Measurements from ENCODE around the gene TDRD12. TPM values are rescaled to one million over a fixed set of nuclear protein-coding genes. Genes with fewer than 3 reads are reported as not detected.
"Not testable (repeated sequence)": the region's sequence is repeated elsewhere in the genome, so short reads cannot be mapped to it uniquely, and the experiment has no call there.

Gene TDRD12
- total RNA-seq, 5 donors from 2014 or later (not counting 1 experiment from before 2014, with no cell fraction given), result 0.36 to 1.0 (median 0.63) TPM

- Histone ChIP-seq H3K27ac (ENCODE audit: low read length) (no peak overlapping the region), H3K9me3 (no peaks in the 10 kb centered on the region), H3K4me1 (ENCODE audit: control insufficient read depth in 1 of 2, extremely low read depth in 1 of 2, insufficient read depth in 2 of 2, low read length in 2 of 2) (peaks cover 6 to 18% of the 10 kb centered on the region in 2 experiments), H3K36me3 (ENCODE audit: control insufficient read depth in 2 of 2, extremely low read depth in 1 of 2, insufficient read depth in 1 of 2, low read length in 1 of 2) (no peaks in the 10 kb centered on the region), H3K27me3 (replicated peaks in 1 of 2; ENCODE audit: control insufficient read depth in 2 of 2, extremely low read depth in 1 of 2, insufficient read depth in 2 of 2, low read length in 1 of 2) (peaks cover 0 to 28% of the 10 kb centered on the region in 2 experiments), H3K4me3 (ENCODE audit: control insufficient read depth in 1 of 2, extremely low read depth in 1 of 2, low read length in 1 of 2) (no peak overlapping the region)
- peaks cover 17 to 18% of the 10 kb centered on the region in 2 donors for H3K27me3 Mint-ChIP-seq
- POLR2A ChIA-PET, result no interaction called here
- H3K4me3 Mint-ChIP-seq, result no peak overlapping the region
- 100% methylated on average over 1 of the region's 9 CpGs for WGBS (ENCODE audit: insufficient coverage)
- no peak for DNase-seq
- H3K36me3 Mint-ChIP-seq, result no peaks in the 10 kb centered on the region
- H3K27ac Mint-ChIP-seq, result no peak overlapping the region
- no peak for ATAC-seq (replicated peaks in 1 of 4)
- CTCF ChIA-PET, result interaction anchor here in 1 of 2 donors (0.9 kb wide), 1 partner anchor 122 kb away, joined by 3 read pairs; no protein-coding TSS in a partner anchor
- H3K9me3 Mint-ChIP-seq, result no peaks in the 10 kb centered on the region
- peaks cover 0 to 7% (median 4%) of the 10 kb centered on the region in 3 donors for H3K4me1 Mint-ChIP-seq
Observed at GRCh38 chr19:32743021-32743420, 23.5 kb downstream of the TDRD12 start.

GRCh38 chr19:32743447-32743846 lies 23.9 kb downstream of the TDRD12 start:
- Mint-ChIP-seq H3K36me3 (no peaks in the 10 kb centered on the region), H3K27ac (no peak overlapping the region), H3K4me1 (peaks cover 0 to 12% (median 8%) of the 10 kb centered on the region in 3 donors), H3K27me3 (peaks cover 17 to 18% of the 10 kb centered on the region in 2 donors), H3K4me3 (no peak overlapping the region), H3K9me3 (no peaks in the 10 kb centered on the region)
- Histone ChIP-seq H3K27ac (ENCODE audit: low read length) (no peak overlapping the region), H3K27me3 (replicated peaks in 1 of 2; ENCODE audit: control insufficient read depth in 2 of 2, extremely low read depth in 1 of 2, insufficient read depth in 2 of 2, low read length in 1 of 2) (peaks cover 0 to 25% of the 10 kb centered on the region in 2 experiments), H3K9me3 (no peaks in the 10 kb centered on the region), H3K36me3 (ENCODE audit: control insufficient read depth in 2 of 2, extremely low read depth in 1 of 2, insufficient read depth in 1 of 2, low read length in 1 of 2) (no peaks in the 10 kb centered on the region), H3K4me3 (ENCODE audit: control insufficient read depth in 1 of 2, extremely low read depth in 1 of 2, low read length in 1 of 2) (no peak overlapping the region), H3K4me1 (ENCODE audit: control insufficient read depth in 1 of 2, extremely low read depth in 1 of 2, insufficient read depth in 2 of 2, low read length in 2 of 2) (peaks cover 6 to 22% of the 10 kb centered on the region in 2 experiments)
- DNase-seq, result no peak
- CTCF ChIA-PET, result interaction anchor here in 1 of 2 donors (0.9 kb wide), 1 partner anchor 122 kb away, joined by 3 read pairs; no protein-coding TSS in a partner anchor
- ATAC-seq (replicated peaks in 1 of 4), result no peak
- 100% methylated on average over 3 of the region's 4 CpGs for WGBS (ENCODE audit: insufficient coverage)
- POLR2A ChIA-PET, result no interaction called here

- peak in 1 of 35 experiments; percentile 9 for DNase-seq
- Histone ChIP-seq H3K27ac (ENCODE audit: low read length) (no peak overlapping the region), H3K27me3 (replicated peaks in 1 of 2; ENCODE audit: control insufficient read depth in 2 of 2, extremely low read depth in 1 of 2, insufficient read depth in 2 of 2, low read length in 1 of 2) (peaks cover 0 to 23% of the 10 kb centered on the region in 2 experiments), H3K36me3 (ENCODE audit: control insufficient read depth in 2 of 2, extremely low read depth in 1 of 2, insufficient read depth in 1 of 2, low read length in 1 of 2) (no peaks in the 10 kb centered on the region), H3K9me3 (no peaks in the 10 kb centered on the region), H3K4me1 (ENCODE audit: control insufficient read depth in 1 of 2, extremely low read depth in 1 of 2, insufficient read depth in 2 of 2, low read length in 2 of 2) (peaks cover 6 to 24% of the 10 kb centered on the region in 2 experiments), H3K4me3 (ENCODE audit: control insufficient read depth in 1 of 2, extremely low read depth in 1 of 2, low read length in 1 of 2) (no peak overlapping the region)
- Mint-ChIP-seq H3K36me3 (no peaks in the 10 kb centered on the region), H3K4me3 (no peak overlapping the region), H3K27me3 (peaks cover 6 to 16% of the 10 kb centered on the region in 2 donors), H3K9me3 (no peaks in the 10 kb centered on the region), H3K4me1 (peaks cover 0 to 14% (median 14%) of the 10 kb centered on the region in 3 donors), H3K27ac (peak overlapping the region in 1 of 2 donors; percentile 39)
- POLR2A ChIA-PET, result no interaction called here
- ATAC-seq (replicated peaks in 1 of 4), result peak in 1 of 4 experiments; percentile 2
- WGBS (ENCODE audit: insufficient coverage), result 95% methylated on average over 14 of the region's 18 CpGs
- CTCF ChIA-PET, result no interaction called here
Observed at GRCh38 chr19:32744555-32745325, 25.2 kb downstream of the TDRD12 start.

- H3K9me3 ChIP-seq; H3K36me3 ChIP-seq (ENCODE audit: control insufficient read depth in 2 of 2, extremely low read depth in 1 of 2, insufficient read depth in 1 of 2, low read length in 1 of 2); POLR2A ChIA-PET; H3K9me3 Mint-ChIP-seq; H3K36me3 Mint-ChIP-seq; H3K4me3 ChIP-seq (ENCODE audit: control insufficient read depth in 1 of 2, extremely low read depth in 1 of 2, low read length in 1 of 2); H3K4me3 Mint-ChIP-seq; CTCF ChIA-PET; H3K27ac Mint-ChIP-seq: not testable (repeated sequence)
- DNase-seq (peak in 30 of 35 experiments; percentile 4 to 74 (median 40)), ATAC-seq (replicated peaks in 1 of 4) (peak in 3 of 4 experiments; percentile 21 to 47 (median 28))
- H3K27me3 Mint-ChIP-seq, result peaks cover 5 to 18% of the 10 kb centered on the region in 2 donors
- Histone ChIP-seq H3K4me1 (ENCODE audit: control insufficient read depth in 1 of 2, extremely low read depth in 1 of 2, insufficient read depth in 2 of 2, low read length in 2 of 2) (peaks cover 6 to 24% of the 10 kb centered on the region in 2 experiments), H3K27me3 (replicated peaks in 1 of 2; ENCODE audit: control insufficient read depth in 2 of 2, extremely low read depth in 1 of 2, insufficient read depth in 2 of 2, low read length in 1 of 2) (peaks cover 2 to 16% of the 10 kb centered on the region in 2 experiments), H3K27ac (ENCODE audit: low read length) (peak overlapping the region; percentile 55)
- WGBS (ENCODE audit: insufficient coverage), result 0% methylated on average over 2 of the region's 2 CpGs
- H3K4me1 Mint-ChIP-seq, result peaks cover 0 to 14% (median 14%) of the 10 kb centered on the region in 3 donors
Observed at GRCh38 chr19:32745594-32746251, 26.2 kb downstream of the TDRD12 start.

- H3K9me3 Mint-ChIP-seq; H3K4me3 Mint-ChIP-seq; POLR2A ChIA-PET; H3K36me3 ChIP-seq (ENCODE audit: control insufficient read depth in 2 of 2, extremely low read depth in 1 of 2, insufficient read depth in 1 of 2, low read length in 1 of 2); H3K9me3 ChIP-seq; H3K36me3 Mint-ChIP-seq; H3K4me3 ChIP-seq (ENCODE audit: control insufficient read depth in 1 of 2, extremely low read depth in 1 of 2, low read length in 1 of 2); H3K27ac Mint-ChIP-seq; CTCF ChIA-PET: not testable (repeated sequence)
- peak in 31 of 35 experiments; percentile 20 to 87 (median 55) for DNase-seq
- peak overlapping the region; percentile 57 for H3K27ac ChIP-seq (ENCODE audit: low read length)
- peak; percentile 63 to 74 (median 68) for ATAC-seq (replicated peaks in 1 of 4)
- H3K27me3 Mint-ChIP-seq, result peaks cover 5 to 14% of the 10 kb centered on the region in 2 donors
- peaks cover 6 to 24% of the 10 kb centered on the region in 2 experiments for H3K4me1 ChIP-seq (ENCODE audit: control insufficient read depth in 1 of 2, extremely low read depth in 1 of 2, insufficient read depth in 2 of 2, low read length in 2 of 2)
- H3K27me3 ChIP-seq (replicated peaks in 1 of 2; ENCODE audit: control insufficient read depth in 2 of 2, extremely low read depth in 1 of 2, insufficient read depth in 2 of 2, low read length in 1 of 2), result peaks cover 2 to 13% of the 10 kb centered on the region in 2 experiments
- 0% methylated on average over 2 of the region's 2 CpGs for WGBS (ENCODE audit: insufficient coverage)
- H3K4me1 Mint-ChIP-seq, result peaks cover 0 to 14% (median 14%) of the 10 kb centered on the region in 3 donors
Observed at GRCh38 chr19:32746631-32747196, 27.1 kb downstream of the TDRD12 start.

GRCh38 chr19:32748497-32748896 lies 28.9 kb downstream of the TDRD12 start:
- Mint-ChIP-seq H3K36me3 (no peaks in the 10 kb centered on the region), H3K4me3 (no peak overlapping the region), H3K27me3 (peaks cover 12 to 16% of the 10 kb centered on the region in 2 donors), H3K27ac (no peak overlapping the region), H3K4me1 (peaks cover 0 to 14% (median 14%) of the 10 kb centered on the region in 3 donors), H3K9me3 (no peaks in the 10 kb centered on the region)
- ChIA-PET CTCF (interaction anchor here in 1 of 2 donors (0.5 kb wide), 1 partner anchor 71 kb away, joined by 7 read pairs; no protein-coding TSS in a partner anchor), POLR2A (no interaction called here)
- DNase-seq (peak in 18 of 35 experiments; percentile 4 to 45 (median 16)), ATAC-seq (replicated peaks in 1 of 4) (peak; percentile 30 to 54 (median 48))
- Histone ChIP-seq H3K4me3 (ENCODE audit: control insufficient read depth in 1 of 2, extremely low read depth in 1 of 2, low read length in 1 of 2) (no peak overlapping the region), H3K27ac (ENCODE audit: low read length) (no peak overlapping the region), H3K9me3 (no peaks in the 10 kb centered on the region), H3K36me3 (ENCODE audit: control insufficient read depth in 2 of 2, extremely low read depth in 1 of 2, insufficient read depth in 1 of 2, low read length in 1 of 2) (no peaks in the 10 kb centered on the region), H3K27me3 (replicated peaks in 1 of 2; ENCODE audit: control insufficient read depth in 2 of 2, extremely low read depth in 1 of 2, insufficient read depth in 2 of 2, low read length in 1 of 2) (peaks cover 2 to 17% of the 10 kb centered on the region in 2 experiments), H3K4me1 (ENCODE audit: control insufficient read depth in 1 of 2, extremely low read depth in 1 of 2, insufficient read depth in 2 of 2, low read length in 2 of 2) (peaks cover 6 to 24% of the 10 kb centered on the region in 2 experiments)
- 0% methylated on average over 1 of the region's 5 CpGs for WGBS (ENCODE audit: insufficient coverage)

Data from T-cell (primary cell).